HG03558 (cell line): ENCODE measurements around the gene CCL8.
"Not testable (repeated sequence)": the region's sequence is repeated elsewhere in the genome, so short reads cannot be mapped to it uniquely, and the experiment has no call there.

Source experiments
- ATAC-seq: cut with Tn5 transposase; IDR thresholded peaks from one replicate; pipeline ENCODE4 v1.9.1; 2021; ENCODE audit warnings: moderate number of reproducible peaks; ENCODE audit not compliant: unreplicated experiment; ENCODE audit errors: extremely low read depth

CCL8 gene

GRCh38 chr17:34312080-34312479 is 7.2 kb upstream of the CCL8 start:
- ATAC-seq = no peak

DNA sequence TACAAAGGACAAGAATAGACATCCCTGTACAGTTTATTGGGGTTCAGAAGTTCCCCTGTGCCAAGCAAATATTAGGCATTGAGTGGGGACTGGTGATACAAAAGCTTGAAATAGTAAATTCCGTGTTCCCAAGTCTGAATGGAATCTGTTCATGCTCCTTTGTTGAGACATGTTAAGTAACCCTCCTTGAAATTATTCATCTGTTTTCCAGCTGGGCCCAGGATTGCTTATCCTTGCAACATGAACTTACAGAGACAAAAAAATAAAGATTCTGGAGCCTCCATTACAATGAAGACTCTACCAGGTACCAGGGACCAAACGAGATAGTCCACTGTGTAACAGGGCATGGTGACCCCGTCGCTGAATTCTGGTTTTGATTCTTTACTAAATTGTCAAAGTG is 6.1 kb upstream of the CCL8 start:
- ATAC-seq = no peak

DNA sequence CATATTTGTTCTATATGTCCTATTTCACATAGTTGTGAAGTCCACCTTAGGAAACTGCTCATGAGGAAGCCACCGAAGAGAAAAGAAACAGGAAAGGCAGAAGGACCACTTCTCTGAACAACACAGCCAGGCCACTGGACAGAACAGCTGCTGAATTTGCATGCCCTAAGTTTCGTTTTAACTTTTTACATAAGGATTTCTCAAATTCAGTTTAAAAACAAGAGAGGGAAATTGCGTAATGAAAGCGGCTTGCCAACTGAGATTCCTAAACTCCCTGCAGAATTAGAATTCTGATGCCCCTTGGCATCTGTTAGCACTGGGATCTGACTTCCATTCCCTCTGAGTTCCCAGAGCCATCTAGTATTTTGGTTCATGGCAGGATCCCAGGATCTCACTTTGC is 5.0 kb upstream of the CCL8 start:
- ATAC-seq = no peak

DNA sequence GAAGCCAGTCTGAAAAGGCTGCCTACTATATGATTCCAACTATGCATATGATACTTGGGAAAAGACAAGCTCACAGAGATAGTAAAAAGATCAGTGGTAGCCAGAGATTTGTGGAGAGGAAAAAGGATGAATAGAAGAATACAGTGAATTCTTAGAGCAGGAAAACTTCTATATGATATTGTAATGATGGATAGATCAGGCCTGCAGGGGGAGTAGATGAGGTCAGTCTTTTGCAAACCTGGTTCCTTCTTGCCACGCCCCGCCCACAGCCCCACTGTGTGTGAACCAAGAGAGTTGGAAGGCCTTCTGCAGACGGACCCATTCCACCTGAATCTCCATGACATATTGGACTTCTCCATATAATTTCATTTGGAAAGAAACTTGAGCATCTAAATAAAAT is 761 bp upstream of the CCL8 start:
- ATAC-seq = no peak

DNA sequence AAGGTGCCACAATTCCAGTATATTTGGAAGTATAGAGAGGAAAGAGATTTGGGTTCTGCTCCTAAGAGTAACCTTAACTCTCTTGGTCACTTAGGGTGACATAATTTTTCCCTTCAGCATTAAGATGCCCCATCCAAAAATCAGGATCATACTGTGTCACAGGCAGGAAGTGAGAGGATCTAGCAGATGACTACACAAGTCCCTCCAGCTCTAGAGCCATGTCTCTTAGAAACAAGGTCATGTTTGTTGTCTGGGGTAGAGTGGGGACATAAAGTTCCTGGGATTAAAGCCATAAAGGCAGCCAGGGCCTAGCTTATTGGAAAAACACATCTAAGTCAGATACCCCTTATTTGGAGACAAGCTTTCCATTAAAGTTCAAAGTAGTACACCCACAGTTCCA is 2.7 kb downstream of the CCL8 start:
- ATAC-seq = no peak

- ATAC-seq = not testable (repeated sequence)
Observed at GRCh38 chr17:34327580-34327979, 8.3 kb downstream of the CCL8 start.

DNA sequence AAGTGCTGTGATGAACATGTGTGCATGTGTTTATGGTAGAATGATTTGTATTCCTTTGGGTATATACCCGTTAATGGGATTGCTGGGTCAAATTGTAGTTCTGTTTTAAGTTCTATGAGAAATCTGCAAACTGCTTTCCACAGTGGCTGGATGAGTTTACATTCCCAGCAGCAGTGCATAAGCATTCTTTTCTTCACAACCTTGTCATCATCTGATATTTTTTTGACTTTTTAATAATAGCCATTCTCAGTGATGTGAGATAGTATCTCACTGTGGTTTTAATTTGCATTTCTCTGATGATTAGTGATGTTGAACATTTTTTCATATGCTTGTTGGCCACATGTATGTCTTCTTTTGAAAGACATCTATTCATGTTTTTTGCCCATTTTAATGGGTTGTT is 18.5 kb downstream of the CCL8 start:
- ATAC-seq = no peak

DNA sequence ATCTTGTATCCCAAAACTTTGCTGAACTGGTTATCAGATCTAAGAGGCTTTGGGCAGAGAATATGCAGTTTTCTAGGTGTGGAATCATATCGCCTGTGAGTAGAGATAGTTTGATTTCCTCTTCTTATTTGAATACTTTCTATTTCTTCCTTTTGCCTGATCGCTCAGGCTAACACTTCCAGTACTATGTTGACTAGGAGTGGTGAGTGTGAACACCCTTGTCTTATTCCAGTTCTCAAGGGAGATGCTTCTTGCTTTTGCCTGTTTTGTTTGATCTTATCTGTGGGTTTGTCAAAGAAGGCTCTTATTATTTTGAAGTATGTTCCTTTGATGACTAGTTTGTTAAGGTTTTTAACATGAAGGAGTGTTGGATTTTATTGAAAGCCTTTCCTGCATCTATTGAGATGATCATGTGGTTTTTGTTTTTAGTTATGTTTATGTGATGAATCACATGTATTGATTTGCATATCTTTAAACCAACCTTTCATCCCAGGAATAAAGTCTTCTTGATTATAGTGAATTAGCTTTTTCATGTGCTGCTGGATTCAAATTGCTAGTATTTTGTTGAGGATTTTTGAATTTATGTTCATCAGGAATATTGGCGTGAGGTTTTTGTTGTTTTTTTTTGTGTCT is 20.0 kb downstream of the CCL8 start:
- ATAC-seq = no peak

DNA sequence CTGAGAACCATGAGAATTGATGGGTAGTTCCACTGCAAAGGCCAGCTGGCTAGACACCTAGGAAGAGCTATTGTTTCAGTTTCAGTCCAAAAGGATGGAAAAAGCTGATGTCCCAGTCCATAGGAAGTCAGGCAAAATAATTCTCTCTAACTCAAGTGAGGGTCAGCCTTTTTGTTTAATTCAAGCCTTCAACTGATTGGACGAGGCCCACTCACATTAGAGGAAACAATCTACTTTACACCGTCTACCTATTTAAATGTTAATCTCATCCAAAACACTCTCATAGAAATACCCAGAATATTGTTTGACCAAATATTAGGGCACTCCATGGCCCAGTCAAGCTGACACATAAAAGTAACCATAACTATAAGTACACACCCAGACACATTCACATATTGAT is 22.7 kb downstream of the CCL8 start:
- ATAC-seq = no peak

GRCh38 chr17:34347063-34347462 is 27.8 kb downstream of the CCL8 start:
- ATAC-seq = no peak

DNA sequence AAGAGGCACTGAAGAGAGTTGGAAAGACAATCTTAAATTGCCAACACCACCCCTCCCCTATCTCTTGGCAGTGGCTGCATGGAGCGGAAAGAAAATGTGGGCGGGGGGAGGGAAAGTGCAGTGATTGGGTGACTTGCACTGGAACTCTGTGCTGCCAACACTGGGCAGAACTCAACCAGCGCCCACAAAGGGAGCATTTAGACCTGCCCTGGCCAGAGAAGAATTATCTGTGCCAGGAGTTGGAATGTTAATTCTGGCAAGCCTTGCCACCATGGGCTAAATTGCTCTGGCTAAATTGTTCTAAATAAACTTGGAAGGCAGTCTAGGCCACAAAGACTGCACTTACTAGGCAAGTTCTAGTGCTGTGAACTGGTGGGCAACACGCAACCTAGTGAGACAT is 30.5 kb downstream of the CCL8 start:
- ATAC-seq = no peak

- ATAC-seq = no peak
Observed at GRCh38 chr17:34351096-34351495, 31.9 kb downstream of the CCL8 start.

- no peak for ATAC-seq
Observed at GRCh38 chr17:34352191-34352590, 33.0 kb downstream of the CCL8 start.

GRCh38 chr17:34354637-34355036 is 35.4 kb downstream of the CCL8 start:
- ATAC-seq = no peak

GRCh38 chr17:34356194-34356593 is 37.0 kb downstream of the CCL8 start, which contains the start of gene CCL13:
CCL13 (plus strand) TSS chr17:34356480; CDS start chr17:34356527, 47 bp downstream.
- no peak for ATAC-seq

DNA sequence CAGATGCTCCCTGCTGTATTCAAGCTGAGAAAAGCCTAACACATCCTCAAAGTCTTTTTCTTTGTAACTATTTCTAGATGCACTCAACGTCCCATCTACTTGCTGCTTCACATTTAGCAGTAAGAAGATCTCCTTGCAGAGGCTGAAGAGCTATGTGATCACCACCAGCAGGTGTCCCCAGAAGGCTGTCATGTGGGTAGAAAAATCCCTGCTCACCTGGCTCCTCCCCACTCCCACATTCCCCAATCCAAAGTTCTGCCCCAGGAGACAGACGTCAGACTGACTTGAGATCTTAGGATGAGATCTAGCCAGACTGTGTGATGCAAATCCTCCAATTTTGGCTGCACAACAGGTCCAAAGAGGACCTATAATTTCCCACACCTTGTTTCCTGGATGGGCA is 38.2 kb downstream of the CCL8 start:
- no peak for ATAC-seq

- no peak for ATAC-seq
Observed at GRCh38 chr17:34358631-34359030, 39.4 kb downstream of the CCL8 start.

DNA sequence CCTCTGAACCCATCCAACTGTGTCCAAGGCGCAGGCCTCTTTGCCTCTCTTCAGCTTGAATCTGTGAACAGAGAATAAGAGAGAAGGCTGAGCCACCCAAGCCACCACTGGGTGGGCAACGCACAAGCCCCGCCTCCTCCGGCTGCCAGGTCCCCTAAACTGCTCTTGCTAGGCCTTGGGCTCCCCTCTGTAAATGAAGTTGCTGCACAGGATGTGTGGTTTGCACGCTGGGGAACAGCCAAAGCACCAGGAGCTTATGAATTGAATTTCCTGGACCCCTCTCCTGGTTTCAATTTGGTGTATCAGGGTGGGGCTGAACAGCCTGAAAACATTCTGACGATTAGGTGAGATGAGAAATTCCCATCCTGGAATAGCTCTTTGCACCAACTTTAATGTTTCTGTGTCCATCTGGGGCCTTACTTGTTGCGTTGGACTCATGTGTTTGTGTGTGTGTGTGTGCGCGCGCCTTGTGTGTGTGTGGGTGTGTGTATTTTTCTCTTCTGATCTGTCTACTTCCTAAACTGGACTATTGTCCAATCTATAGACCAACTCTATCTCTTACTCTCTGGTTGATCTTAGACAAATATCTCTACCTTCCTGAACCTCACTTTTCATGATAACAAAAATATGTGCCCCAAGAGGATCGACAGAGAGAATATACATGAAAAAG is 41.5 kb downstream of the CCL8 start:
- ATAC-seq = no peak

DNA sequence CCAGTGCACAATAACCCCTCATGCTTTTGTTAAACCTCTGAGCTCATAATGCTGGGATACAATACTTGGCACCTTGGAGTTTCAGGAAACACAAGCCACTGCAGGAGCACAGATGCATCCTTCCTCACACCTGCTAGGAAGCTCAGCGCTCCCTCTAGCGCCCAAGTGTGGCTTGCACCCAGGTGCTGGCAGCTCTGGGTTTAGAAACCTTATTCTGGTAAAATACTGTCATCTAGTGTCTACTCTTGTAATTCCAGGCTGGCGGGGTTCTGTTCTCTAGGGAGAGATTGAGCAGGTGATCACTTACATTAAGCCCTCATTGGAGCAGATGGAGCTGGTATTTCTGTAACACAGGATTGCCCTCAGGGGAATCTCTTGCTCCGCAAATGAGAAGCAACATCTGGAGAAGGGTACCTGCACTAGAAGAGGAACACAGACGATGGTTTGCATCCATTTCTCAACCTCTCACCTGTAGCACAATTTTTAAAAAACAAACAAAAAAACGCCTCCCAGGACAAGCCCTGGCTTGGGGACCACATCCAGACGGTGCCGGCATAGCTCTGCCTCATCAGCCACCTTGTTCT is 42.3 kb downstream of the CCL8 start:
- no peak for ATAC-seq

DNA sequence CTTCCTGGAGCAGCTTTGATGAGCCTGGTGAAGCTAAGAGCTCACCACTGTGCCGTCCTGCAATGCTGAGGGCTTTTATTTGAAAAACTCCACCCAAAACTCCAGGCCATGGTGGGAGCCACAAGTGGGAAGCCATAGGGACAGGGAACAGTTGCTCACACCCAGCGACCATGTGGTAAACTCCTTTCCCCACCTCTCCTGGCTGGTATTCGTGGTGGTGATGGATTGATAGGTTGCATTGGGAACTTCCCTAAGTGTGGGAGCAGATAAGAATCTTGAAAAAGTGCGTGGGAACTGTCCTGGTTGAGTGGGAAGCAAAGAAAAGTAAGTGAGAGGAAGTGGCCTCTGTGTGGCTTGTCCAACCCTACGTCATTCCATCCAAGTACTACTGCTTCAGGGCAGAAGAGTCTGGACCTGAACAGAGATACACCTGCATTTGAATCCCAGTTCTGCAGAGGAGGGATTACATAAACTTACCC is 44.0 kb downstream of the CCL8 start, which contains the start of gene CCL1:
Gene CCL1 (minus strand): TSS at position 51 of the 479 bp plus-strand sequence. CDS start 72 bp downstream, outside the sequence.
- ATAC-seq = no peak

GRCh38 chr17:34364751-34365150 is 45.5 kb downstream of the CCL8 start:
- ATAC-seq = no peak

- no peak for ATAC-seq
Observed at GRCh38 chr17:34365340-34365739, 46.1 kb downstream of the CCL8 start.
